H1 (cell line): ENCODE data around the gene C14orf119. TPM values are rescaled to one million over a fixed set of nuclear protein-coding genes. Genes with fewer than 3 reads are reported as not detected.

Experiments used
- BCL11A ChIP-seq, 2 experiments: IDR thresholded peaks; one replicate each; pipeline ENCODE4 v1.6.1; 2011; ENCODE audit warnings: low read depth in 2 of 2, low read length in 2 of 2, mild to moderate bottlenecking in 2 of 2
- CREB1 ChIP-seq: IDR thresholded peaks from 2 replicates; pipeline ENCODE4 v1.6.1; 2012; ENCODE audit warnings: inconsistent platforms
- E2F6 ChIP-seq: IDR thresholded peaks from 2 replicates; pipeline ENCODE4 v1.6.1; 2012; ENCODE audit warnings: inconsistent platforms
- EZH2 ChIP-seq: fragments of 200-600 bp; sonication (generic); IDR thresholded peaks from 2 replicates; pipeline ENCODE4 v1.7.1; 2012; ENCODE audit warnings: low read depth, mild to moderate bottlenecking, moderate library complexity, low read length, inconsistent platforms; ENCODE audit not compliant: severe bottlenecking
- FOSL1 ChIP-seq: IDR thresholded peaks from 2 replicates; pipeline ENCODE4 v1.6.1; 2011; ENCODE audit warnings: mild to moderate bottlenecking, low read depth, low read length, moderate library complexity; ENCODE audit not compliant: insufficient read depth
- GABPA ChIP-seq: IDR thresholded peaks from 2 replicates; pipeline ENCODE4 v1.6.1; 2011; ENCODE audit warnings: mild to moderate bottlenecking, low read length, moderate library complexity, borderline replicate concordance; ENCODE audit not compliant: insufficient read depth
- HDAC2 ChIP-seq, 2 experiments: fragments of 300-600 bp in 1 of 2; sonication (generic) in 1 of 2; IDR thresholded peaks; 2 replicates each; pipeline ENCODE4 v1.6.1; 2011 to 2012; ENCODE audit warnings: low read depth in 2 of 2, low read length in 2 of 2, mild to moderate bottlenecking in 2 of 2, moderate library complexity in 2 of 2, borderline replicate concordance in 1 of 2, inconsistent platforms in 1 of 2
- KDM1A ChIP-seq: fragments of 200-600, 300-600 bp; sonication (generic); IDR thresholded peaks from 2 replicates; pipeline ENCODE4 v1.7.1; 2016; ENCODE audit warnings: mild to moderate bottlenecking, low read length, borderline replicate concordance
- KDM5A ChIP-seq: fragments of 200-600 bp; IDR thresholded peaks from 2 replicates; pipeline ENCODE4 v1.7.1; 2012; ENCODE audit warnings: mild to moderate bottlenecking, low read length, inconsistent platforms, mixed read lengths
- POU5F1 ChIP-seq: IDR thresholded peaks from 2 replicates; pipeline ENCODE4 v1.6.1; 2011; ENCODE audit warnings: low read depth, mild to moderate bottlenecking, low read length, moderate library complexity
- RNF2 ChIP-seq: fragments of 200-900, 300-1000 bp; sonication (generic); IDR thresholded peaks from 2 replicates; pipeline ENCODE4 v1.7.1; 2016; ENCODE audit warnings: borderline replicate concordance, low read depth, mild to moderate bottlenecking, antibody characterized with exemption, low read length; ENCODE audit not compliant: poor library complexity, severe bottlenecking; ENCODE audit errors: missing control alignments
- SAP30 ChIP-seq: fragments of 300-600 bp; sonication (generic); IDR thresholded peaks from 2 replicates; pipeline ENCODE4 v1.7.1; 2012; ENCODE audit warnings: low read length, moderate library complexity, mild to moderate bottlenecking, inconsistent platforms; ENCODE audit not compliant: insufficient read depth, insufficient replicate concordance
- SIX5 ChIP-seq: IDR thresholded peaks from 2 replicates; pipeline ENCODE4 v1.6.1; 2011; ENCODE audit warnings: mild to moderate bottlenecking, low read depth, low read length
- SUZ12 ChIP-seq: fragments of 200-600 bp; sonication (generic); IDR thresholded peaks from 2 replicates; pipeline ENCODE4 v1.6.1; 2012; ENCODE audit warnings: mild to moderate bottlenecking, inconsistent platforms, low read length, moderate library complexity, mixed read lengths
- polyA plus RNA-seq, 7 experiments: library from polyadenylated mRNA; depleted of rRNA in 3 of 7; stranded (reverse) in 5 of 7; unstranded in 2 of 7; fragments of >200 nt in 5 of 7; fragments of 200-250 nt in 2 of 7; gene quantifications; 1 replicate in 5 of 7; 2 replicates in 1 of 7; 4 replicates in 1 of 7; pipeline versions ENCODE4 v1.2.1 to v1.2.3, GENCODE V29; 2011 to 2013; ENCODE audit warnings: missing spikeins in 2 of 7, mixed read lengths in 2 of 7
- total RNA-seq: library from RNA; stranded (reverse); fragmentation: NEBNext Ultra II Directional; extraction: Animal tissue kit (Norgen Biotek cat#: 25700); gene quantifications from 2 replicates; pipeline ENCODE4 v1.2.1, GENCODE V29; 2021
- TF ChIP-seq, protein P1 (sequence below): IDR thresholded peaks from 2 replicates; pipeline ENCODE4 v1.6.1; 2012; ENCODE audit warnings: low read length, inconsistent platforms
- TF ChIP-seq, protein P2 (sequence below): IDR thresholded peaks from 2 replicates; pipeline ENCODE4 v1.6.1; 2011; ENCODE audit warnings: low read depth, mild to moderate bottlenecking, low read length; ENCODE audit not compliant: insufficient read depth
- TF ChIP-seq, protein P3 (sequence below): IDR thresholded peaks from 2 replicates; pipeline ENCODE4 v1.6.1; 2011; ENCODE audit warnings: low read length, improper control_type of control experiment

The C14orf119 gene
- total and polyA plus RNA-seq, 2 of the 8 experiments (the other 6 are each of a cell fraction or from before 2014, with no cell fraction given) = 78.1 to 94.0 TPM

DNA sequence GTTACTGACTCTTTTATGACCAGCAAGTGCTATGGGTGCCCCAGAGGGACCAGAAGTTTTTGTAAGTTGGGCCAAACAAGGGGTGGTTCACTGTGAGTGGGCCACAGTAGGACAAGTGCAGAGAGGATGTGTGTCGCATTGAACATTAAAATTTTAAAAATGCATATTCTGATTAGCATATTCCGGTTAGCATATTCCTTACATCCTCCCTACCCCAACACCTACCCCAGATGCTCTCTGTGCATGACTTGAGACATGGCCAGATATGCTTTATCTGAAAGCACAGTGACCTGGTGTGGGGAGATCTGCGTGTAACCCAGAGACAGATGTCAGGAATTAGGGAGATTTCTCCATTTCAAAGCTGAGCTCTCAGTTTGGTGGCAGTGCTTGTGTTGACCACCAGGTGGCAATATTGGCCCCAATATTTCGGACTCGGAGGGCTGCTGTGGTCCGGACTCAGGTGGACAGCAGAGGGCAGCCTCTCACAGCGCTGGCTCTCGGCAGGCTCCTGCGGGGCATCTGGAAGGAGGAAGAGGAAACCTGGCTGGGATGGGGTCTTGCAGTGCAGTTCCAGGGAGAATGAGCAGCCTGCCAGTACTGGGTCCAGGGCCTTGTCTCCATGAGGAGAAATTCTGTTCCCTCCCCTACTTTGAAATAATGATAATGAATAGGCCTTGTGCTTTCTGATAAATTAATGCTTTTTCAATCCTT lies 25.4 kb downstream of the C14orf119 start (continued):
- TF ChIP-seq, protein P1, sequence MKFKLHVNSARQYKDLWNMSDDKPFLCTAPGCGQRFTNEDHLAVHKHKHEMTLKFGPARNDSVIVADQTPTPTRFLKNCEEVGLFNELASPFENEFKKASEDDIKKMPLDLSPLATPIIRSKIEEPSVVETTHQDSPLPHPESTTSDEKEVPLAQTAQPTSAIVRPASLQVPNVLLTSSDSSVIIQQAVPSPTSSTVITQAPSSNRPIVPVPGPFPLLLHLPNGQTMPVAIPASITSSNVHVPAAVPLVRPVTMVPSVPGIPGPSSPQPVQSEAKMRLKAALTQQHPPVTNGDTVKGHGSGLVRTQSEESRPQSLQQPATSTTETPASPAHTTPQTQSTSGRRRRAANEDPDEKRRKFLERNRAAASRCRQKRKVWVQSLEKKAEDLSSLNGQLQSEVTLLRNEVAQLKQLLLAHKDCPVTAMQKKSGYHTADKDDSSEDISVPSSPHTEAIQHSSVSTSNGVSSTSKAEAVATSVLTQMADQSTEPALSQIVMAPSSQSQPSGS = no peak
- no peak for TF ChIP-seq SAP30
- no peak; the same call in 1 of the 2 replicates for TF ChIP-seq POU5F1
- TF ChIP-seq EZH2 = no peak
- no peak for TF ChIP-seq GABPA
- TF ChIP-seq, protein P2, sequence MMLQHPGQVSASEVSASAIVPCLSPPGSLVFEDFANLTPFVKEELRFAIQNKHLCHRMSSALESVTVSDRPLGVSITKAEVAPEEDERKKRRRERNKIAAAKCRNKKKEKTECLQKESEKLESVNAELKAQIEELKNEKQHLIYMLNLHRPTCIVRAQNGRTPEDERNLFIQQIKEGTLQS = peak; percentile 61; the same call in 1 of the 2 replicates
- no peak for TF ChIP-seq CREB1
- no peak for TF ChIP-seq SIX5
- no peak for TF ChIP-seq E2F6
- no peak for TF ChIP-seq BCL11A (IDR thresholded peaks at IDR 0.05; ENCODE audit: low read depth in 2 of 2, low read length in 2 of 2)
- TF ChIP-seq, protein P3, sequence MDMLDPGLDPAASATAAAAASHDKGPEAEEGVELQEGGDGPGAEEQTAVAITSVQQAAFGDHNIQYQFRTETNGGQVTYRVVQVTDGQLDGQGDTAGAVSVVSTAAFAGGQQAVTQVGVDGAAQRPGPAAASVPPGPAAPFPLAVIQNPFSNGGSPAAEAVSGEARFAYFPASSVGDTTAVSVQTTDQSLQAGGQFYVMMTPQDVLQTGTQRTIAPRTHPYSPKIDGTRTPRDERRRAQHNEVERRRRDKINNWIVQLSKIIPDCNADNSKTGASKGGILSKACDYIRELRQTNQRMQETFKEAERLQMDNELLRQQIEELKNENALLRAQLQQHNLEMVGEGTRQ = no peak
- TF ChIP-seq FOSL1 = no peak
- TF ChIP-seq KDM5A = no peak
- no peak for TF ChIP-seq SUZ12
- TF ChIP-seq HDAC2 (IDR thresholded peaks at IDR 0.05; ENCODE audit: borderline replicate concordance in 1 of 2, low read depth in 2 of 2, low read length in 2 of 2) = 0 out of 4 replicates have a peak, but pooled peaks of 1 of the 2 experiments have one; percentile 30
- no peak for TF ChIP-seq RNF2
- TF ChIP-seq KDM1A = peak; percentile 47; the same call in 1 of the 2 replicates
